K562 (cell line): Measurements from ENCODE around the gene BCAS3. TPM values are rescaled to one million over a fixed set of nuclear protein-coding genes. Genes with fewer than 3 reads are reported as not detected.

Experiments
- C11orf30 ChIP-seq: fragments of 450-650 bp; IDR thresholded peaks from 2 replicates; pipeline ENCODE4 v1.6.1; 2016; ENCODE audit warnings: low read depth, mild to moderate bottlenecking
- CHD2 ChIP-seq: IDR thresholded peaks from 2 replicates; pipeline ENCODE4 v1.6.1; 2011; ENCODE audit warnings: low read depth, low read length
- ETV5 ChIP-seq: sonication (generic); formaldehyde crosslinking; IDR thresholded peaks from 2 replicates; pipeline ENCODE4 v1.4.0; 2020; ENCODE audit warnings: low read depth, mild to moderate bottlenecking, missing genetic modification reagents
- FOXP4 ChIP-seq: sonication (generic); formaldehyde crosslinking; IDR thresholded peaks from 2 replicates; pipeline ENCODE4 v1.8.0; 2022; ENCODE audit warnings: mild to moderate bottlenecking, missing genetic modification reagents, borderline replicate concordance
- KHSRP ChIP-seq: fragments of 450-650 bp; IDR thresholded peaks from 2 replicates; pipeline ENCODE4 v1.6.1; 2017
- L3MBTL2 ChIP-seq: fragments of 450-650 bp; IDR thresholded peaks from 2 replicates; pipeline ENCODE4 v1.6.1; 2016; ENCODE audit warnings: mild to moderate bottlenecking, moderate library complexity
- LARP7 ChIP-seq: fragments of 450-650 bp; IDR thresholded peaks from 2 replicates; pipeline ENCODE4 v1.6.1; 2016
- LEF1 ChIP-seq: fragments of 450-650 bp; IDR thresholded peaks from 2 replicates; pipeline ENCODE4 v1.6.1; 2016; ENCODE audit warnings: mild to moderate bottlenecking
- MCM3 ChIP-seq: fragments of 450-650 bp; IDR thresholded peaks from 2 replicates; pipeline ENCODE4 v1.6.1; 2016
- MEIS2 ChIP-seq: fragments of 450-650 bp; IDR thresholded peaks from 2 replicates; pipeline ENCODE4 v1.6.1; 2014; ENCODE audit warnings: mild to moderate bottlenecking; ENCODE audit not compliant: partially characterized antibody
- NCOR1 ChIP-seq: fragments of 450-650 bp; IDR thresholded peaks from 2 replicates; pipeline ENCODE4 v1.6.1; 2016; ENCODE audit warnings: mild to moderate bottlenecking, moderate library complexity
- NR2F6 ChIP-seq: fragments of 450-650 bp; formaldehyde crosslinking; IDR thresholded peaks from 2 replicates; pipeline ENCODE4 v1.4.0; 2020; ENCODE audit warnings: mild to moderate bottlenecking
- POLR2AphosphoS5 ChIP-seq: IDR thresholded peaks from 2 replicates; pipeline ENCODE4 v1.6.1; 2011; ENCODE audit warnings: mild to moderate bottlenecking, low read depth, low read length, moderate library complexity; ENCODE audit not compliant: control insufficient read depth, insufficient read depth
- RAD51 ChIP-seq: fragments of 450-650 bp; IDR thresholded peaks from 2 replicates; pipeline ENCODE4 v1.7.1; 2016; ENCODE audit warnings: low read depth, mild to moderate bottlenecking, borderline replicate concordance
- TARDBP ChIP-seq: fragments of 450-650 bp; IDR thresholded peaks from 2 replicates; pipeline ENCODE4 v1.6.1; 2016
- ZBTB8A ChIP-seq: fragments of 450-650 bp; IDR thresholded peaks from 2 replicates; pipeline ENCODE4 v1.6.1; 2018; ENCODE audit warnings: mild to moderate bottlenecking, moderate library complexity; ENCODE audit not compliant: partially characterized antibody
- polyA plus RNA-seq, 8 experiments: library from polyadenylated mRNA; depleted of rRNA in 4 of 8; stranded (reverse) in 5 of 8; unstranded in 3 of 8; fragments of >200 nt; fragmentation: Nextera tagmentation in 2 of 8; fragmentation: Illumina TruSeq in 1 of 8; extraction: Ambion mirVana in 2 of 8; extraction: Trizol in 1 of 8; gene quantifications; 2 replicates each; pipeline versions ENCODE4 v1.2.1 to v1.2.3, GENCODE V29; 2011 to 2014; ENCODE audit warnings: inconsistent platforms in 1 of 8, missing spikeins in 1 of 8
- total RNA-seq, 7 experiments: library from RNA; depleted of rRNA in 6 of 7; stranded (reverse); fragments of >200 nt in 6 of 7; fragmentation: Illumina TruSeq in 2 of 7; extraction: Trizol in 2 of 7; gene quantifications; 2 replicates each; pipeline versions ENCODE4 v1.2.1 to v1.2.3, GENCODE V29; 2011 to 2021; ENCODE audit warnings: low replicate concordance in 1 of 7
- TF ChIP-seq, protein P1 (sequence below), 2 experiments: fragments of 150-350 bp in 1 of 2; IDR thresholded peaks; 2 replicates each; pipeline ENCODE4 v1.6.1; 2012 to 2016; ENCODE audit warnings: low read depth in 2 of 2, low read length in 2 of 2, mild to moderate bottlenecking in 1 of 2, moderate library complexity in 1 of 2
- TF ChIP-seq, protein P2 (sequence below): sonication (generic); formaldehyde crosslinking; IDR thresholded peaks from 2 replicates; pipeline ENCODE4 v1.9.0; 2022; ENCODE audit warnings: mild to moderate bottlenecking, missing genetic modification reagents
- TF ChIP-seq, protein P3 (sequence below): sonication (generic); formaldehyde crosslinking; IDR thresholded peaks from 2 replicates; pipeline ENCODE4 v1.8.0; 2023; ENCODE audit warnings: mild to moderate bottlenecking, missing genetic modification reagents
- TF ChIP-seq, protein P4 (sequence below): fragments of 250-450 bp; sonication (Bioruptor Pico); IDR thresholded peaks from 2 replicates; pipeline ENCODE4 v1.5.0; 2021

The BCAS3 gene
- total and polyA plus RNA-seq, 9 of the 15 experiments (the other 6 are each of a cell fraction or from before 2014, with no cell fraction given) = 1.9 to 5.5 (median 3.5) TPM

GRCh38 chr17:60677308-60678117 lies at the start of gene BCAS3 (continued):
- TF ChIP-seq, protein P1, sequence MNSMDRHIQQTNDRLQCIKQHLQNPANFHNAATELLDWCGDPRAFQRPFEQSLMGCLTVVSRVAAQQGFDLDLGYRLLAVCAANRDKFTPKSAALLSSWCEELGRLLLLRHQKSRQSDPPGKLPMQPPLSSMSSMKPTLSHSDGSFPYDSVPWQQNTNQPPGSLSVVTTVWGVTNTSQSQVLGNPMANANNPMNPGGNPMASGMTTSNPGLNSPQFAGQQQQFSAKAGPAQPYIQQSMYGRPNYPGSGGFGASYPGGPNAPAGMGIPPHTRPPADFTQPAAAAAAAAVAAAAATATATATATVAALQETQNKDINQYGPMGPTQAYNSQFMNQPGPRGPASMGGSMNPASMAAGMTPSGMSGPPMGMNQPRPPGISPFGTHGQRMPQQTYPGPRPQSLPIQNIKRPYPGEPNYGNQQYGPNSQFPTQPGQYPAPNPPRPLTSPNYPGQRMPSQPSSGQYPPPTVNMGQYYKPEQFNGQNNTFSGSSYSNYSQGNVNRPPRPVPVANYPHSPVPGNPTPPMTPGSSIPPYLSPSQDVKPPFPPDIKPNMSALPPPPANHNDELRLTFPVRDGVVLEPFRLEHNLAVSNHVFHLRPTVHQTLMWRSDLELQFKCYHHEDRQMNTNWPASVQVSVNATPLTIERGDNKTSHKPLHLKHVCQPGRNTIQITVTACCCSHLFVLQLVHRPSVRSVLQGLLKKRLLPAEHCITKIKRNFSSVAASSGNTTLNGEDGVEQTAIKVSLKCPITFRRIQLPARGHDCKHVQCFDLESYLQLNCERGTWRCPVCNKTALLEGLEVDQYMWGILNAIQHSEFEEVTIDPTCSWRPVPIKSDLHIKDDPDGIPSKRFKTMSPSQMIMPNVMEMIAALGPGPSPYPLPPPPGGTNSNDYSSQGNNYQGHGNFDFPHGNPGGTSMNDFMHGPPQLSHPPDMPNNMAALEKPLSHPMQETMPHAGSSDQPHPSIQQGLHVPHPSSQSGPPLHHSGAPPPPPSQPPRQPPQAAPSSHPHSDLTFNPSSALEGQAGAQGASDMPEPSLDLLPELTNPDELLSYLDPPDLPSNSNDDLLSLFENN (IDR thresholded peaks at IDR 0.05; ENCODE audit: low read depth in 2 of 2, low read length in 2 of 2) = peak in 1 of 2 experiments; percentile 43; a peak in 1 of 4 replicates
- TF ChIP-seq L3MBTL2 (peak; percentile 96), MCM3 (no peak), NCOR1 (no peak), NR2F6 (no peak), LARP7 (0 out of 2 replicates have a peak, but pooled peaks have one; percentile 73), FOXP4 (CRISPR knock-in tag) (no peak), POLR2AphosphoS5 (peak; percentile 46; the same call in 1 of the 2 replicates), LEF1 (peak; percentile 31; the same call in 1 of the 2 replicates), ZBTB8A (no peak), CHD2 (peak; percentile 97), RAD51 (peak; percentile 92), TARDBP (no peak), C11orf30 (peak; percentile 70; the same call in 1 of the 2 replicates), KHSRP (no peak), MEIS2 (peak; percentile 97), ETV5 (CRISPR knock-in tag) (0 out of 2 replicates have a peak, but pooled peaks have one; percentile 31)
- TF ChIP-seq, protein P2, sequence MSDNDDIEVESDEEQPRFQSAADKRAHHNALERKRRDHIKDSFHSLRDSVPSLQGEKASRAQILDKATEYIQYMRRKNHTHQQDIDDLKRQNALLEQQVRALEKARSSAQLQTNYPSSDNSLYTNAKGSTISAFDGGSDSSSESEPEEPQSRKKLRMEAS = peak; percentile 90
- TF ChIP-seq, protein P3, sequence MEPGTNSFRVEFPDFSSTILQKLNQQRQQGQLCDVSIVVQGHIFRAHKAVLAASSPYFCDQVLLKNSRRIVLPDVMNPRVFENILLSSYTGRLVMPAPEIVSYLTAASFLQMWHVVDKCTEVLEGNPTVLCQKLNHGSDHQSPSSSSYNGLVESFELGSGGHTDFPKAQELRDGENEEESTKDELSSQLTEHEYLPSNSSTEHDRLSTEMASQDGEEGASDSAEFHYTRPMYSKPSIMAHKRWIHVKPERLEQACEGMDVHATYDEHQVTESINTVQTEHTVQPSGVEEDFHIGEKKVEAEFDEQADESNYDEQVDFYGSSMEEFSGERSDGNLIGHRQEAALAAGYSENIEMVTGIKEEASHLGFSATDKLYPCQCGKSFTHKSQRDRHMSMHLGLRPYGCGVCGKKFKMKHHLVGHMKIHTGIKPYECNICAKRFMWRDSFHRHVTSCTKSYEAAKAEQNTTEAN (CRISPR knock-in tag) = 0 out of 2 replicates have a peak, but pooled peaks have one; percentile 55
- TF ChIP-seq, protein P4, sequence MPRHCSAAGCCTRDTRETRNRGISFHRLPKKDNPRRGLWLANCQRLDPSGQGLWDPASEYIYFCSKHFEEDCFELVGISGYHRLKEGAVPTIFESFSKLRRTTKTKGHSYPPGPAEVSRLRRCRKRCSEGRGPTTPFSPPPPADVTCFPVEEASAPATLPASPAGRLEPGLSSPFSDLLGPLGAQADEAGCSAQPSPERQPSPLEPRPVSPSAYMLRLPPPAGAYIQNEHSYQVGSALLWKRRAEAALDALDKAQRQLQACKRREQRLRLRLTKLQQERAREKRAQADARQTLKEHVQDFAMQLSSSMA (CRISPR knock-in tag) = peak; percentile 97
